HG02623 (cell line): Measurements from ENCODE around the gene CCDC157.
A peak's percentile ranks its signal among the peaks of the same experiment; 100 is the strongest.

Experiments used
- ATAC-seq: cut with Tn5 transposase; IDR thresholded peaks from one replicate; pipeline ENCODE4 v1.9.1; 2021; ENCODE audit warnings: moderate library complexity; ENCODE audit not compliant: unreplicated experiment

The CCDC157 gene

GRCh38 chr22:30411780-30412179 lies 55.0 kb downstream of the CCDC157 start:
- ATAC-seq, result no peak

GRCh38 chr22:30413001-30413400 lies 56.2 kb downstream of the CCDC157 start:
- ATAC-seq, result no peak

- no peak for ATAC-seq
These were observed 57.1 kb downstream of the CCDC157 start for GRCh38 chr22:30413745-30414524.

- ATAC-seq, result no peak
These were observed 57.8 kb downstream of the CCDC157 start for GRCh38 chr22:30414525-30415047.

- no peak for ATAC-seq
These were observed 59.6 kb downstream of the CCDC157 start for GRCh38 chr22:30416403-30416802.

- no peak for ATAC-seq
These were observed 60.0 kb downstream of the CCDC157 start for GRCh38 chr22:30416837-30417236.

GRCh38 chr22:30420347-30421125 lies 63.7 kb downstream of the CCDC157 start:
- ATAC-seq, result no peak

- no peak for ATAC-seq
These were observed 65.1 kb downstream of the CCDC157 start for GRCh38 chr22:30421695-30422480.

- ATAC-seq, result no peak
These were observed 65.9 kb downstream of the CCDC157 start for GRCh38 chr22:30422481-30423300.

GRCh38 chr22:30423301-30423958 lies 66.6 kb downstream of the CCDC157 start:
- peak; percentile 23 for ATAC-seq

- ATAC-seq, result peak; percentile 79
These were observed 67.2 kb downstream of the CCDC157 start for GRCh38 chr22:30423959-30424533.

- ATAC-seq, result no peak
These were observed 67.9 kb downstream of the CCDC157 start for GRCh38 chr22:30424534-30425326.

GRCh38 chr22:30425327-30425615 lies 68.5 kb downstream of the CCDC157 start:
- no peak for ATAC-seq

GRCh38 chr22:30425616-30426387 lies 69.0 kb downstream of the CCDC157 start, which contains the start of gene MTFP1:
MTFP1 (plus strand) TSS chr22:30425768; CDS start chr22:30425880, 112 bp downstream.
- no peak for ATAC-seq
